IPS-15b (cell line): ENCODE data around the gene UNC5C.

Experiments used
- H3K27me3 ChIP-seq: one replicate; pipeline ENCODE4 v1.6.1; 2013; ENCODE audit warnings: low read length; ENCODE audit not compliant: control insufficient read depth, insufficient read depth
- H3K36me3 ChIP-seq: one replicate; pipeline ENCODE4 v1.6.1; 2013; ENCODE audit warnings: low read length; ENCODE audit not compliant: control insufficient read depth, insufficient read depth
- H3K4me1 ChIP-seq: one replicate; pipeline ENCODE4 v1.6.1; 2013; ENCODE audit warnings: mild to moderate bottlenecking, low read length; ENCODE audit not compliant: control insufficient read depth, insufficient read depth
- H3K4me3 ChIP-seq: one replicate; pipeline ENCODE4 v1.5.1; 2013; ENCODE audit warnings: low read depth, low read length
- H3K9ac ChIP-seq: one replicate; pipeline ENCODE4 v1.6.1; 2013; ENCODE audit warnings: low read depth, mild to moderate bottlenecking, low read length
- H3K9me3 ChIP-seq: one replicate; pipeline ENCODE4 v1.6.1; 2013; ENCODE audit warnings: mild to moderate bottlenecking, low read length; ENCODE audit not compliant: control insufficient read depth, insufficient read depth

The UNC5C gene

GRCh38 chr4:95250544-95251137 lies 298.1 kb downstream of the UNC5C start:
- no peaks in the 10 kb centered on the region for H3K27me3 ChIP-seq
- H3K36me3 ChIP-seq, result no peaks in the 10 kb centered on the region
- H3K4me1 ChIP-seq, result no peaks in the 10 kb centered on the region
- no peak overlapping the region for H3K9ac ChIP-seq
- no peak overlapping the region for H3K4me3 ChIP-seq
- no peaks in the 10 kb centered on the region for H3K9me3 ChIP-seq

GRCh38 chr4:95249426-95250021 lies 299.2 kb downstream of the UNC5C start:
- Histone ChIP-seq H3K27me3 (no peaks in the 10 kb centered on the region), H3K9ac (no peak overlapping the region), H3K4me1 (no peaks in the 10 kb centered on the region), H3K4me3 (no peak overlapping the region), H3K9me3 (no peaks in the 10 kb centered on the region), H3K36me3 (no peaks in the 10 kb centered on the region)

- H3K4me1 ChIP-seq, result no peaks in the 10 kb centered on the region
- H3K4me3 ChIP-seq, result no peak overlapping the region
- H3K36me3 ChIP-seq, result no peaks in the 10 kb centered on the region
- H3K9ac ChIP-seq, result no peak overlapping the region
- no peaks in the 10 kb centered on the region for H3K9me3 ChIP-seq
- no peaks in the 10 kb centered on the region for H3K27me3 ChIP-seq
These were observed 299.9 kb downstream of the UNC5C start for GRCh38 chr4:95248720-95249425.

- H3K9ac ChIP-seq, result no peak overlapping the region
- no peak overlapping the region for H3K4me3 ChIP-seq
- no peaks in the 10 kb centered on the region for H3K9me3 ChIP-seq
- no peaks in the 10 kb centered on the region for H3K36me3 ChIP-seq
- no peaks in the 10 kb centered on the region for H3K27me3 ChIP-seq
- no peaks in the 10 kb centered on the region for H3K4me1 ChIP-seq
These were observed 304.9 kb downstream of the UNC5C start for GRCh38 chr4:95243892-95244291.

GRCh38 chr4:95238554-95238953 lies 310.2 kb downstream of the UNC5C start:
- Histone ChIP-seq H3K36me3 (no peaks in the 10 kb centered on the region), H3K9me3 (no peaks in the 10 kb centered on the region), H3K27me3 (no peaks in the 10 kb centered on the region), H3K4me3 (no peak overlapping the region), H3K9ac (no peak overlapping the region), H3K4me1 (no peaks in the 10 kb centered on the region)

GRCh38 chr4:95232358-95233156 lies 316.2 kb downstream of the UNC5C start:
- Histone ChIP-seq H3K4me1 (no peaks in the 10 kb centered on the region), H3K4me3 (no peak overlapping the region), H3K36me3 (no peaks in the 10 kb centered on the region), H3K9me3 (no peaks in the 10 kb centered on the region), H3K9ac (no peak overlapping the region), H3K27me3 (no peaks in the 10 kb centered on the region)

- H3K4me1 ChIP-seq, result no peaks in the 10 kb centered on the region
- H3K9me3 ChIP-seq, result no peaks in the 10 kb centered on the region
- H3K9ac ChIP-seq, result no peak overlapping the region
- H3K36me3 ChIP-seq, result no peaks in the 10 kb centered on the region
- H3K4me3 ChIP-seq, result no peak overlapping the region
- no peaks in the 10 kb centered on the region for H3K27me3 ChIP-seq
These were observed 317.1 kb downstream of the UNC5C start for GRCh38 chr4:95231681-95232080.

GRCh38 chr4:95225849-95226248 lies 322.9 kb downstream of the UNC5C start:
- H3K4me3 ChIP-seq, result no peak overlapping the region
- no peaks in the 10 kb centered on the region for H3K36me3 ChIP-seq
- no peaks in the 10 kb centered on the region for H3K4me1 ChIP-seq
- H3K27me3 ChIP-seq, result no peaks in the 10 kb centered on the region
- H3K9ac ChIP-seq, result no peak overlapping the region
- no peaks in the 10 kb centered on the region for H3K9me3 ChIP-seq

- H3K4me3 ChIP-seq, result no peak overlapping the region
These were observed 324.4 kb downstream of the UNC5C start for GRCh38 chr4:95224402-95224801.

GRCh38 chr4:95220205-95221175 lies 328.3 kb downstream of the UNC5C start:
- no peaks in the 10 kb centered on the region for H3K4me1 ChIP-seq
- H3K4me3 ChIP-seq, result no peak overlapping the region
- H3K9ac ChIP-seq, result no peak overlapping the region
- H3K9me3 ChIP-seq, result no peaks in the 10 kb centered on the region
- no peaks in the 10 kb centered on the region for H3K27me3 ChIP-seq
- H3K36me3 ChIP-seq, result no peaks in the 10 kb centered on the region

More at GRCh38 chr4:95224402-95224801, 324.4 kb downstream of the UNC5C start:
- no peaks in the 10 kb centered on the region for H3K36me3 ChIP-seq
- no peaks in the 10 kb centered on the region for H3K4me1 ChIP-seq
- H3K27me3 ChIP-seq, result no peaks in the 10 kb centered on the region
- no peaks in the 10 kb centered on the region for H3K9me3 ChIP-seq
- H3K9ac ChIP-seq, result no peak overlapping the region

- Histone ChIP-seq H3K36me3 (no peaks in the 10 kb centered on the region), H3K9me3 (no peaks in the 10 kb centered on the region), H3K27me3 (no peaks in the 10 kb centered on the region), H3K4me3 (no peak overlapping the region), H3K9ac (no peak overlapping the region), H3K4me1 (no peaks in the 10 kb centered on the region)
These were observed 329.7 kb downstream of the UNC5C start for GRCh38 chr4:95219109-95219508.
